Lower leg skin (tissue), 3 donors: ENCODE measurements around the gene BIRC2.

ENCODE experiments used
- POLR2A ChIP-seq, 2 donors: fragments of 450-650 bp; IDR thresholded peaks; one replicate each; pipeline ENCODE4 v1.6.1; 2016 to 2017; ENCODE audit warnings: antibody characterized with exemption in 2 of 2, mild to moderate bottlenecking in 1 of 2, moderate library complexity in 1 of 2
- TF ChIP-seq, protein P1 (sequence below), 3 donors: fragments of 450-650 bp; IDR thresholded peaks; one replicate each; pipeline ENCODE4 v1.5.1; 2016; ENCODE audit warnings: antibody characterized with exemption in 3 of 3, mild to moderate bottlenecking in 3 of 3, moderate library complexity in 2 of 3

GRCh38 chr11:102383839-102384238, 36.8 kb downstream of the BIRC2 start:
- TF ChIP-seq, protein P1, sequence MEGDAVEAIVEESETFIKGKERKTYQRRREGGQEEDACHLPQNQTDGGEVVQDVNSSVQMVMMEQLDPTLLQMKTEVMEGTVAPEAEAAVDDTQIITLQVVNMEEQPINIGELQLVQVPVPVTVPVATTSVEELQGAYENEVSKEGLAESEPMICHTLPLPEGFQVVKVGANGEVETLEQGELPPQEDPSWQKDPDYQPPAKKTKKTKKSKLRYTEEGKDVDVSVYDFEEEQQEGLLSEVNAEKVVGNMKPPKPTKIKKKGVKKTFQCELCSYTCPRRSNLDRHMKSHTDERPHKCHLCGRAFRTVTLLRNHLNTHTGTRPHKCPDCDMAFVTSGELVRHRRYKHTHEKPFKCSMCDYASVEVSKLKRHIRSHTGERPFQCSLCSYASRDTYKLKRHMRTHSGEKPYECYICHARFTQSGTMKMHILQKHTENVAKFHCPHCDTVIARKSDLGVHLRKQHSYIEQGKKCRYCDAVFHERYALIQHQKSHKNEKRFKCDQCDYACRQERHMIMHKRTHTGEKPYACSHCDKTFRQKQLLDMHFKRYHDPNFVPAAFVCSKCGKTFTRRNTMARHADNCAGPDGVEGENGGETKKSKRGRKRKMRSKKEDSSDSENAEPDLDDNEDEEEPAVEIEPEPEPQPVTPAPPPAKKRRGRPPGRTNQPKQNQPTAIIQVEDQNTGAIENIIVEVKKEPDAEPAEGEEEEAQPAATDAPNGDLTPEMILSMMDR (IDR thresholded peaks at IDR 0.05), result no peak
- no peak for TF ChIP-seq POLR2A (IDR thresholded peaks at IDR 0.05)
